Epithelial cell of prostate (primary cell): ENCODE data around the gene MRPL51.

Experiments used
- DNase-seq: peaks from one replicate; pipeline ENCODE4 v3.0.0-alpha.2; 2011; ENCODE audit warnings: low read depth, low spot score
- H3K27ac ChIP-seq: fragments of 450-650 bp; 2 replicates; pipeline ENCODE4 v1.5.1; 2017; ENCODE audit warnings: mild to moderate bottlenecking

Gene MRPL51

GRCh38 chr12:6443361-6443983 lies 49.6 kb downstream of the MRPL51 start:
- DNase-seq: no peak
- H3K27ac ChIP-seq: no peak overlapping the region

DNA sequence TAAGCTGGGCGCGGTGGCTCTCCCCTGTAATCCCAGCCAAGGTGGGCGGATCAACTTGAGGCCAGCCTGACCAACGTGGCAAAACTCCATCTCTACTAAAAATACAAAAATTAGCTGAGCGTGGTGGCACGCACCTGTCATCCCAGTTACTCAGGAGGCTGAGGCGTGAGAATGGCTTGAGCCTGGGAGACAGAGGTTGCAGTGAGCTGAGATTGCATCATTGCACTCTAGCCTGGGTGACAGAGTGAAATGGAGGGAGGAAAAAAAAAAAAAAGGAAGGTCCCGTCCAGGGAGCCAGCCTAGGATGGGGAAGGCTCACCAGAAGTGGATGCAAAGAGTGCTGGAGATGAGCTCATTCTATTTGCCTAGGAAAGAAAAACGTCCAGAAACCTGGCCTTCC lies 50.2 kb downstream of the MRPL51 start:
- no peak overlapping the region for H3K27ac ChIP-seq
- no peak for DNase-seq
